PFSK-1 (cell line): Measurements from ENCODE around the gene IGF2BP2.

Source experiments
- FOXP2 ChIP-seq: optimal IDR thresholded peaks from 2 replicates; pipeline ENCODE3; 2011; ENCODE audit warnings: borderline replicate concordance, control low read depth, inconsistent platforms; ENCODE audit not compliant: insufficient read depth; ENCODE audit errors: extremely low read length, extremely low read depth
- POLR2AphosphoS5 ChIP-seq: IDR thresholded peaks from 2 replicates; pipeline ENCODE4 v1.6.1; 2012; ENCODE audit warnings: low read depth, mild to moderate bottlenecking, control low read depth, low read length, moderate library complexity
- REST ChIP-seq, 2 experiments: IDR thresholded peaks; 2 replicates each; pipeline versions ENCODE4 v1.6.1 to v1.8.0; 2011 to 2012; ENCODE audit warnings: low read depth in 2 of 2, low read length in 2 of 2, control low read depth in 1 of 2, inconsistent platforms in 1 of 2, mild to moderate bottlenecking in 1 of 2, moderate library complexity in 1 of 2; ENCODE audit not compliant: insufficient read depth in 1 of 2
- SIN3A ChIP-seq: IDR thresholded peaks from 2 replicates; pipeline ENCODE4 v1.6.1; 2012; ENCODE audit warnings: mild to moderate bottlenecking, low read length, moderate library complexity, borderline replicate concordance; ENCODE audit not compliant: insufficient read depth
- TAF1 ChIP-seq: IDR thresholded peaks from 2 replicates; pipeline ENCODE4 v1.6.1; 2012; ENCODE audit warnings: low read length, control low read depth, borderline replicate concordance; ENCODE audit not compliant: insufficient read depth

Gene IGF2BP2

GRCh38 chr3:185764163-185764979 is 60.5 kb downstream of the IGF2BP2 start:
- TF ChIP-seq SIN3A (no peak), FOXP2 (no peak), POLR2AphosphoS5 (no peak), TAF1 (no peak), REST (IDR thresholded peaks at IDR 0.05; ENCODE audit: insufficient read depth in 1 of 2, low read depth in 2 of 2, low read length in 2 of 2) (no peak)

GRCh38 chr3:185763347-185764005 is 61.4 kb downstream of the IGF2BP2 start:
- TF ChIP-seq FOXP2 (no peak), POLR2AphosphoS5 (no peak), REST (IDR thresholded peaks at IDR 0.05; ENCODE audit: insufficient read depth in 1 of 2, low read depth in 2 of 2, low read length in 2 of 2) (no peak), TAF1 (no peak), SIN3A (no peak)

GRCh38 chr3:185760550-185760949 is 64.3 kb downstream of the IGF2BP2 start:
- TF ChIP-seq POLR2AphosphoS5 (no peak), TAF1 (no peak), REST (IDR thresholded peaks at IDR 0.05; ENCODE audit: insufficient read depth in 1 of 2, low read depth in 2 of 2, low read length in 2 of 2) (no peak), FOXP2 (no peak), SIN3A (no peak)

- no peak for TF ChIP-seq SIN3A
- TF ChIP-seq TAF1, result no peak
- TF ChIP-seq FOXP2, result no peak
- TF ChIP-seq POLR2AphosphoS5, result no peak
- no peak for TF ChIP-seq REST (IDR thresholded peaks at IDR 0.05; ENCODE audit: insufficient read depth in 1 of 2, low read depth in 2 of 2, low read length in 2 of 2)
These were observed 64.8 kb downstream of the IGF2BP2 start for GRCh38 chr3:185760088-185760487.
